NCI-H2029 (cell line): ENCODE measurements around the gene SPHK1.

Source experiments
- DNase-seq: peaks from one replicate; lab custom pipeline; 2025; lab: John Stamatoyannopoulos, UW

Gene SPHK1

DNA sequence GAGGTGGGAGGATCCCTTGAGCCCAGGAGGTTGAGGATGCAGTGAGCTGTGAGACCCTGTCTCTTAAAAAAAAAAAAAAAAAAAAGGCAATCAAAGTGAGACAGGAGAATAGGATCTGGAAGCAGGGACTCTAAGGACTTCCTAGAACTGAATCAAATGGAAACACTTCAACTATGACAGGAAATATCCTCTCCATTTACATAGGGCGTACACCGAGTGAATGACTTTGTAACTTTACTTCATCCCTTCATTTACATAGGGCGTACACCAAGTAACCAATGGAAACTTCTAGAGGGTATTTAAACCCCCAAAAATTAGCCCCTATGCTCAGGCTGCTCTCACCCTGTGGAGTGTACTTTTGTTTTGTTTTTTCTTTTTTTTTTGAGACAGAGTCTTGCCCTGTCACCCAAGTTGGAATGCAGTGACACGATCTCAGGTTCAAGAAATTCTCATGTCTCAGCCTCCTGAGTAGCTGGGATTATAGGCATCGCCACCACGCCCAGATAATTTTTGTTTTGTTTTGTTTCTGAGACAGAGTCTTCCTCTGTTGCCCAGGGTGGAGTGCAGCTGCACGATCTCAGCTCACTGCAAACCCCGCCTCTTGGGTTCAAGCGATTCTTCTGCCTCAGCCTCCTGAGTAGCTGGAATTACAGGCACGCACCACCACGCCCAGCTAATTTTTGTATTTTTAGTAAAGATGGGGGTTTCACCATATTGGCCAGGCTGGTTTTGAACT, 21.1 kb upstream of the SPHK1 start:
- no peak for DNase-seq

DNA sequence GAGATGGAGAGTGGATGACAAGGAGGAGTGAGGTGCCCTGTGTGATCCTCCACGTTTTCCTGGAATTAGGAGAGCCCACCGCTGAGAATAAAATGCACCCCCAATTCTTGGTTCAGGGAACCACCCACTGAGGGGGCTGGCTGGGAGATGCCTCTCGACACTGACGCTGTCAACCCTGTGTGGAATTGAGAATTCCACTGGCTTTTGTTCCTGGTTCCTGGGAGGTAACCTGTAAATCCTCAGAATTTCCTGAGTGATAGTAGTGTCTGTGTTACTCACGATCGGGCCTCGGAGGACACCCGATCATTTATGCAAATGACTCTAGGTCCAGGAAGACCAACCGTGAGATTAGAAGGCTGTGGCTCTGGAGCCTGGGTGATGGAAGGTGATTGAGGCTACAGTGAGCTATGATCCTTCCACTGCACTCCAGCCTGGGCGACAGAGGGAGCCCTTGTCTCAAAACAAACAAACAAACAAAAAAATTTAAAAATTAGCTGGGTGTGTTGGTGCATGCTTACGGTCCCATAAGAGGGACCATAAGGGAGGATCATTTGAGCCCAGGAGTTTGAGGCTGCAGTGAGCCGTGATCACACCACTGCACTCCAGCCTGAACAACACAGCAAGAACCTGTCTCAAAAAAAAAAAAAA, 19.0 kb upstream of the SPHK1 start:
- DNase-seq = no peak

DNA sequence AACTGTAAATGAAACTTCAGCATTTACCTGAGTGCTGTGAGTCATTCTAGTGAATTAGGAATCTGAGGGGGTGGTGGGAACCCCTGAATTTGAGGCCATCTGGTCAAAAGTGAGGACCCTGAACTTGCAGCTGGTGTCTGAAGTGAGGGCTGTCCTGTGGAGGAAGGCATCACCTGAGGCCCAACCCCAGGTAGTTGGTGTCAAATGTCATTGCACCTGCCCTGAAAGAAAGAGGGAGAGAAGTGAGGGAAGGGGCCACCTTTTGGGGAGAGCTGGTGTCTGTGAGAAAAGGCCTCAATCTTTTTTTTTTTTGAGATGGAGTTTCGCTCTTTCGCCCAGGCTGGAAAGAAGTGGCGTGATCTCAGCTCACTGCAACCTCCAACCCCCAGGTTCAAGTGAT, 18.2 kb upstream of the SPHK1 start:
- no peak for DNase-seq

DNA sequence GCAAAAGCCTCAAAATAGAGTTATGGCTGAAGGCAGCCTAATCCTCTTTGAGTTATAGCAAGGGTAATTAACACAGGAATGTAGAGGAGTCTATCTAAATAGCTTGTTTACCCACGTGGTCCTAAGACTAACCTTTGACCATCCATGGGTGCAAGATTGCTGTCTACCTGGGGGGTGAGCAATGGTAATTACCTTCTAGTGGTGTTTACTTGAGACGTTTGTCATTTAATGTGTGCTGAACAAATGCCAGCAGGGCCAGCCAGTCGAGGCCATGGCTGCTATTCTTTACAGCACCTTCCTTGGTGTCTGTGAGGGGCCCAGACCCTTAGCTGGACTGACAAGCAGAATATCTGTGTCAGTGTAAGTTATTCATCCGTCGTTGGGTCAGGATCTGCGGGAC, 16.8 kb upstream of the SPHK1 start:
- no peak for DNase-seq

DNA sequence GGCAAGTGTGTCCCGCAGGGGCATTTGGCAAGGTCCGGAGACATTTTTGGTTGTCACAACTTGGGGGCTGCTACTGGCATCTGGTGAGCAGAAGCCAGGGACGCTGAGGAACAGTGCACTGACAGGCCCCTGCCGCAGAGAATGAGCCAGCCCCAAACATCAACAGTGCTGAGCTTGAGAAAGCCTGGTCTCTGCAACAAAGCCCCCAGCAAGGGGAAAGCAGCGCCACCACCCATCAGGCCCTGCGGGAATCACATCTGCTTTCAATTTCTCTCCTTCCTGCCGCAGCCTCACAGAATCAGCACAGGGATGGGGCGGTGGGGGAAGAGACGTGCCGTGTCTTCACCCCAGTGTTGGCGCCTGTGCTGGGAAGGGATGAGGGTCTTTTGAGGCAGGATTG, 15.9 kb upstream of the SPHK1 start:
- DNase-seq = no peak

DNA sequence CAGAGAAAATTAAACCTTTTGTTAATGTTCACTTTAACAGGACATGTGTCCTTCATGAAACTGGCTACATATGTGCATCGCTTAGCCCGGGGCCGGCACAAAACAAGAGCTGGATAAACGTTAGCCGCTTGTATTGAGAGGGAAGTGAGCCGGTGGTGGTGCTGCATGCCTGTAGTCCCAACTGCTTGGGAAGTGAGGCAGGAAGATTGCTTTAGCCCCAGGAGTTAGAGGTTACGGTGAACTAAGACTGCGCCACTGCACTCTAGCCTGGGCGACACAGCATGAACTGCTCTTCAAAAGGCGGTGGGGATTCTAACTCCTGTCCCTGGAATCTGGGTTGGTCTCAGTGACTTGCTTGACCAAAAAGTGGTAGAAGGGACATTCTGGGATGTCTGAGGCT, 15.0 kb upstream of the SPHK1 start:
- no peak for DNase-seq

DNA sequence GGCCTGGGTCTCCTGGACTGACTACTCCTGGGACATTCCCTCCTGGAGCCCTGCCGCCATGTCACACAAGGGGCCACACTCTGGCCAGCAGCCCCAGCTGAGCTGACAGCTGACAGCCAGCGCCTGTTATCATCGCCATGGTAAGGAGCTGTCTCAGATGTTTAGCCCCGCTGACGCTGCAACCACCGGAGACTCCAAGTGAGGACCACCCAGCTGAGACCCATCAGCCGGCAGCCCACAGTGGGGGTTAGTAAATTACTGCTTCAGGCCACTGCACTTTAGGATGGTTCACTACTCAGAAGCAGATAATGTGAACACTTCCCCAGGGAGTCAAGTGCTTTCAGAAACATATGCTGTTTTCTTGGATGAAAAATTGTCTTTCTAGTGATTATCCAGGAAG, 14.6 kb upstream of the SPHK1 start:
- DNase-seq = no peak

DNA sequence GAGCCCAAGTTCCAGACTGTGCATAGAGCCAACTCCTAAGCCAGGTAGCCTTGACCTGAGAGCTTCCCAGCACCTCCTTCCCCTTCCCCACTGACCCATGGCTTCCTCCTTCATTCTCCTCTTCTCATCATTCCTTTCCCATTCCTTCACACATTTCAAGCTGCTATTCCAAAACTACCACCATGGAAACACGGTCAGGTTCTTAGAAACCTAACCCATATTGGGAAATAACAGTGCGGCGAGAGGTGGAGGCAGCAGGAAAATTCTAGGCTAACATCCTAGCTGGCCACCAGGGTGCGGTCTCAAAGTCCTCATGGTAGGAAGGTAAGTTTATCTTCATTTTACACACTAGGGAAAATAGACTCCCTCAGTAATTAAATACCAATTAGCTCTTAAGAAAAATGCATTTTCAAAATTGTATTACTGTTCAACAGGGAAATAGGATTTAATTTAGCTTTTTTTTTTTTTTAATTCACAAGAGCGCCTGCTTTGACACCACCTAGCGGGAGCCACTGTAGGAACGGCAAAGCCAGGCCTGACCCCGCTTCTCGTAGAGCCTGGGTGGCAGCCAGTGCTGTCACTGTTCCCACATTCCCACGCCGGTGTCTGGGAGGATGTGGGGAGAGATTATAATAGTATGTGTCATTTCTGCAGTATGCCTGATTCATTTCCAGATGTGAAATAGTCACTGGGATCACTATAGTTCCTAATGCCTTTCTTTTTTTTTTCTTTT, 14.0 kb upstream of the SPHK1 start:
- DNase-seq = no peak

DNA sequence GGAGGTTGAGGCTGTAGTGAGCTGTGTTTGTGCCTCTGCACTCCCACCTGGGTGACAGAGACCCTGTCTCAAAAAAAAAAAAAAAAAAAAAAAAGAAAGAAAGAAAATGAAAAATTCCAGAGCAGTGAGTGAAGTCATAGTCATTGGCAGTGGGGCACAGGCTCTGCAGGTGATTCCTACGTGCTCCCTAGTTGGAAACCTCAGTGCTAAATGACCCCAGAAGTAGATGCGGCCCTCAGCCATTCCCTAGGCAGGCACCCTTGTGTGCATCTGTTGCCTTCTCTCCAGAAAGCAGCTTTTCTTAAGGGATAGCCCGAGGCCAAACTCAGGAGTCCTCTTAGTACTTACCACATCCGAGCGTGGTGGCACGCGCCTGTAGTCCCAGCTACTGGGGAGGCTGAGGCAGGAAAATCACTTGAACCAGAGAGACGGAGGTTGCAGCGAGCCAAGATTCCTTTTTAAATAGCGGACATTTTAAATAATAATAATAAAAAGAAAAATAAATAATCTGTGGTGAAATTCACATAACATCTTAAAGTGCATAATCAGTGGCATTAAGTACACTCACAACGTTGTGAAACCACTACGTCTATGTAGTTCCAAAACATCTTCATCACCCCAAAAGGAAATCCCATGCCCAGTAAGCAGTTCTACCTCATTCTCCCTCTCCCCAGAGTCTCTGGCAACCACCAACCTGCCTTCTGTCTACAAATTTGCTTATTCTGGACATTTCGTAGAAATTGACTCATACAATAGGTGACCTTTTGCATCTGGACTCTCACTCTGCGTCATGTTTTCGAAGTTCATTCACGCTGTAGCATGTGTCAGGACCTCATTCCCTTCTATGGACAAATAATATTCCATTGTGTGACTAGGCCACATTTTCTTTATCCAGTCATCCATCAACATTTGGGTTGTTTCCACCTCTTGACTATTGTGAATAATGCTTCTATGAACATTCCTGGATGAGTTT, 12.5 kb upstream of the SPHK1 start:
- no peak for DNase-seq

DNA sequence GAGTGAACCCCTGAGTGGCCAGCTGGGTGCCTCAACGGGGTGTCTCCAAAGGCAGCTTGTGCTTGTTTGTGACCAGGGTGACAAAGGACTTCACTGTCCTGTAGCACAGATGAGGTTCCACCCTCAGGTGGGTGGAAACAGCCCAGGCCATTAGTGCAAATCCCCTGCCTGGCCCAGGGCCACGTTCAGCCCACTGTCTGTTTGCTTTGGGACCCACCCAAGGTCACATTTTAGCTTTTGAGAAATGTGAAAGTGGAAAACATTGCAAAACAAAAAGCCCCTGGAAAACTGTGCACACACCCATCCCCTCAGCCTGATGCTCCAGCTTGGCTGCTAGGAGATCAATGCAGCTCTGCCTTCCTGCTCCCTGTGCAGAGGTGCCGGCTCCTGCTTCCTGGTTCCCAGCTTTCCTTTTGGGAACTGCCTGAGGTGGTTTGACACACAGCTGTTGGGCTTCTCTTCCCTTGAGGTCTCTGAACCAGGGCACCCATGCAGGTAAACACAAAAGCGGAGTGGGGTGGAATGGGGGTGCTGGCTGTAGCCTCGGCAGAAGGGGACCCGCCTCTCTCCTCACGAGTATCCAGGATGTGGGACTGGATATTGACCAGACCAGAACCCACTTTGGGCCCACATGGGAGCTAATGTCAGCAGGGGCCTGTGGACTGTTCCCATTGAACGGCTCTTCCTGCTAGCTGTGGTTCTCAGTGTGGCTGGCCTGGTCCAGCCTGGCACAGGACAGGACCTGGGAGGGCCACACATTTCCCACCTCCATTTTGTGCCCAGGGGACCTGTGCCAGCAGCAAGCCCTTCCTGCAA, 7.9 kb upstream of the SPHK1 start:
- DNase-seq = no peak

DNA sequence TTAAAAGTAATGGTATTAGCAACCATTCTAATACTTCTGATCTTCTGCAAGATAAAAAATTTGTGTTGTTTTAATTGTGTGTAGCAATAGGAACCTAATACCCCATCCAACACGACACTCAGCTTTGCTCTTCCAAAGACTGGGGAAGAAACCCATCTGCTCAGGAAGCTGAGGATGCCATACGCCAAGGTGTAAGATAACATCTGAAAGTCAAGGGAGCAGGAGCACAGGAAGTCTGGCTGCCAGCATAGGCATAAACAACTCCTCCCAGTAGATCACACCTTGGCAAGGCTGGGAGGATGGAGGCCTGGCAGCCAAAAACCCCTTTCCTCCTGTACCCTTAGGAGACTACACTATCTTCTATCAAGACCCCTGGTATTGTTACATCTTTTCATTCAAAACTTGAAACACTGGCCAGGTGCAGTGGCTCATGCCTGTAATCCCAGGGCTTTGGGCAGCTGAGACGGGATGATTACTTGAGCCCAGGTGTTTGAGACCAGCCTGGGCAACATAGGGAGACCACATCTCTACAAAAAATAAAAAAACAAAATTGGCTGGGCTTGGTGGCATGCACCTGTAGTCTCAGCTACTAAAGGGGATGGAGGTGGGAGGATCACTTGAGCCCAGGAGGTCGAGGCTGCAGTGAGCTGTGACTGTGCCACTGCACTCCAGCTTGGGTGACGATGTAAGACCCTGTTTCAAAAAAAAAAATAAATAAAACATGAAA, 5.7 kb upstream of the SPHK1 start:
- DNase-seq = no peak

DNA sequence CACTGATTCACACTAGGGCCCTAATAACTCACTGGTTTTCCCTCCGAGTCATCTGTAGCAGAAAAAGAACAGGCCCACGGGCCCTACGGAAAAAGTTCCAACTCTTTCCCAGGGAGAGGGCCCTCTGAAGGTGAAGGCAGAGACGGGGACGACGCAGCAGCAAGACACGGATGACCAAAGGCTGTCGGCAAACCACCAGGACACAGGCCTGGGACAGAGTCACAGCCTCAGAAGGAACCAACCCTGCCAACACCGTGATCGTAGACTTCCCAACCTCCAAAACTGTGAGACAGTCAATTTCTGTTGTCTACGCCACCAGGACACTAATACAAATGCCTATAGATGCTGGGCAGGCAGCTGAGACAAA, 5.2 kb upstream of the SPHK1 start:
- DNase-seq = no peak

DNA sequence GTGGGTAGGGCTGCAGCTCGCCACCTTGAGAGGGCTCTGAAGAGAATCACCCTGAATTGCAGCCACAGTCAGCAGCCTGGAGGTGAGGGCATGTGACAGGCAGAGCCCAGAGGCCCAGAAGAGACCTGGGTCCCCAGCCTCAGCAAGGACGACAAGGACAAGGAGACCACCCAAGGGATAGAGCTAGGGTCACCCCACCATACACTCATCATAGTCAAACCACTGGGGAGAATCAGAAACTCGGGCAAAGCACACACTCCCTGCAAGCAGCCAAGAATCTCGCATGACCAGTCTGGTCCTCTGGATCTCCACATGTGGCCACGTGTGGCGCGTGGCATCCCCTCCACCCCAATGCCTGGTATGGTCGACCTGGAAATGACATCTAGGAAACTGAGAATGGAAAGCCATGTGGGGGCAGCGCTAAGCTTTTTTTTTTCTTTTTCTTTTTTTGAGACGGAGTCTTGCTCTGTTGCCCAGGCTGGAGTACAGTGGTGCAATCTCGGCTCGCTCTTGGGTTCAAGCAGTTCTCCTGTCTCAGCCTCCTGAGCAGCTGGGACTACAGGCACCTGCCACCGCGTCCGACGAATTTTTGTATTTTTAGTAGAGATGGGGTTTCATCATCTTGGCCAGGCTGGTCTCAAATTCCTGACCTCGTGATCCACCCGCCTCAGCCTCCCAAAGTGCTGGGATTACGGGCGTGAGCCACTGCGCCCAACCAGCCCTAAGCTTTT, 4.6 kb upstream of the SPHK1 start:
- no peak for DNase-seq

DNA sequence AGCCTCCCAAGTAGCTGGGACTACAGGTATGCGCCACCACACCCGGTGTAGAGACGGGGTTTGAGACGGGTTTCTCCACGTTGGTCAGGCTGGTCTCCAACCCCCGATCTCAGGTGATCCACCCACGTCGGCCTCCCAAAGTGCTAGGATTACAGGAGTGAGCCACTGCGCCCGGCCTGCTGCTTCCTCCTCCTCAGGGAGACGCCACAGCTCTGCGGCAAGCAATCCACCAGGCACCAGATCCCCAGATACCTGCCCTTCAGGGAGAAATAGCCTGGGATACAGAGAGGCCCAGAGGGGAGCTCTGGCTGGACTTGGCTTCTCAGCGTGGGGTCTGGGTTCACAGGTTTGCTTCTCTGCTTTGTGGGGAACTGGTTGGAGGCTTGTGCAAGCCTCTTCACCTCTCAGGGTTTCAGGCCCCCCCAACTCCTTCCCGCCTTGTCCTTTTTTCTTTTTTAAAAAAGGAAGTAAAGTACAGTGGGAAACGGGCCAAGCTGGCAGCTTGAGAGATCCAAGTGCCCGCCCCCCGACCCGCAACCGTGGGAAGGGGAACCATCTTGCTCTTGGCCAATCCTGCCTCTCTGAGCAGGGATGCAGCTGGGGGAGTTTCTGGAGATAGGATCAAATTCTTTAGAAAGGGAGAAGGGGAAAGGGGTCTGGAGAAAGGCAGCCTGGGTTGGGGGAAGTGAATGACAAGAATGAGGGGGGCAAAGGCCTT, 2.6 kb upstream of the SPHK1 start:
- no peak for DNase-seq

DNA sequence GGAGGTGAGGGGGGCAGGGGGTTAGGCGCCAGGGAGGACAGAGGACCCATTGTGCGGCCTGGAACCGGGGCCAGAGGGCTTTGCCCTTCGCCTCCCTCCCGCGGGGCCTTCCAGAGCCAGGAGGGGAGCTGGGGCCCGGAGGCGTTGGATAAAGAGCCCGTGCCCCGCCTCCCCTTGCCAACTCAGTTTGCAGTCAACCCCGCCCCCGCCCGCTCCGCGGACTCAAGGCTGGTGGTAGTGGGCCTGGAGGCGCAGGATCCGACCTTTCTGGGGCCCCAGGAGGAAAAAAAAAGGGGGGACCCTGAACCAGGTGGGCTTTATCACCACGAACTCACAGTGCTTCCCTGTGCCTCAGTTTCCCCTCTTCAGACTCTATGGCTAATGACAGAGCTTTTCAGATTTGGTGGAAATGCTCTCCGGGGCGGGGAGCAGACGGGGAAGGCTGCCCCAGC, 2.0 kb upstream of the SPHK1 start:
- DNase-seq = no peak

DNA sequence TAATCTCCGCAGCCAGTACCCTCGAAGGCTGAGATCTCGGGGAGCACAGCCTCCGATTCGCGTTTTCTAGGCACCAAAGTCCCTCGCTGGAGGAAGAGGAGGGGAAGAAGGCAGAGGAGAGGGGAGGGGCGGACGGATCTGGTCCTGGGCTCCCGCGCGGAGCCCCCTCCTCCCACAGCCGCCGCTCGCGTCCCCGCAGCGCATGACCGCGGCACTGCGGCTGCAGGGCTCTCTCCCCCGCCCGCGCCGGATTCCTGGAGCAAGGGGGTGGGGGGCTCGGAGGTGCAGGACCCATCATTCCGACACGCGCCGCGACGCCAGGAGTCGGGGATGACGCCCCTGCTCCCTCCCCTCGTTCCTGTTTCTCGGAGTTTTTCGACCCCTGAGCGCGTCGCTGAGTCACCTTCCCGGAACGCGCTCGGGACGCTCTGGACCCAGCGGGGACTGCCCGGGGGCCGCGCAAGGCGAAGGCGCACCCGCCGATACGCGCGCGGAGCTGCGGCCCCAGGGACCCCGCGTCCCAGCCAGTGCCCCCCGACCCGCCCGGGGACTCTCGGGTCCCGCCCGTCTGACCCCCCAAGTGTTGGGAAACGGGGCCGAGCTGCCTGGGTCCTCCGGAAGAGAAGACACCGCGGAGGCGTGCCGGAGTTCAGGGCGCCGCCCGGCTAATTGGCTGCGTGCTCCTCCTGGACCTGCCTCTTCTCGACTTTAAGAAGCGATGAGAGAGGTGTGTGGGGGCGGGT, 1.4 kb upstream of the SPHK1 start:
- no peak for DNase-seq

DNA sequence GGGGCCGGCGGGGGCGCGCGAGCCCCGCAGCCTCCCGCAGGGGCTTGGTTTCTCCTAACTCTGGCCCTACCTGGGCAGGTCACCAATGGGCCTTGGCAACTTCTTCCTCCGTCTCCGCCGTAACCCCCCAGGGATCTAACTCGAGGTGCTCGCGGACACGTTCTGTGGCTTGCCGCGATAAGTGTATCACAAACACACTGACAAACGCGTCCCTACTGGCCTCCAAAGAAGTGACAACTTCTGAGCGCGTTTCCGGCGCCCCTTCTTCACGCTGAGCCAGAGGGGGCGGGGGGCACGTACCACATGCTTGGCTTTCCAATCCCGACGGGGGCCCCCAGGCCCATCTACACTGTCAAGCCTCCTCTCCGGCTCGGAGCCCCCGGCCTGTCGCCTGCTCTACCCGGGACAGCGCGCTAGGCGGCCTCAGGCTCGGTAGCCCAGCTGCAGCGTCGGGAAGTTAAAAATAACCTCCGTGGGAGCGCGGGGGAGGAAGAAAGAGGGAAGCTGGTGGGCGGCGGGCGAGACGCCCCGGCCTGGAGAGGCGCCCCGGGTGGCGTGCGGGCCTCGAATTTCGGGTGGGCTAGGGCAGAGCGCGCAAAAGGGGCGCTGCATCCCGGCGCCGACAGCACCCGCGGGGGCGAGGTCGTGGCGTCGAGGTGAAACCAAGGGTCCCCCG, 725 bp upstream of the SPHK1 start:
- no peak for DNase-seq
